H1 (cell line): ENCODE data around the gene ADAMTS14. TPM values are rescaled to one million over a fixed set of nuclear protein-coding genes. Genes with fewer than 3 reads are reported as not detected.

ENCODE experiments used
- CTCF ChIA-PET: fragments of 300-600 bp; sonication (Branson Sonifier 250); formaldehyde crosslinking; loops from one replicate; lab custom pipeline; 2021; ENCODE audit not compliant: partially characterized antibody; lab: Charles Lee
- POLR2A ChIA-PET: fragments of 300-600 bp; sonication (Branson Sonifier 250); formaldehyde crosslinking; loops from one replicate; lab custom pipeline; 2021; ENCODE audit warnings: inconsistent platforms; ENCODE audit not compliant: partially characterized antibody; lab: Charles Lee
- DNase-seq, 2 experiments: peaks; one replicate each; pipeline versions ENCODE4 v3.0.0 to v3.0.0-alpha.2; 2010 to 2022; ENCODE audit warnings: low spot score in 2 of 2, low read depth in 1 of 2, mixed read lengths in 1 of 2
- FAIRE-seq: peaks from 2 replicates; lab custom pipeline; 2011; peaks lifted over from hg19 to GRCh38; lab: Jason Lieb, UNC
- H2AFZ ChIP-seq: 2 replicates; pipeline ENCODE4 v1.8.1; 2012; ENCODE audit warnings: low read length, inconsistent platforms
- H2AK5ac ChIP-seq: 2 replicates; pipeline ENCODE4 v1.6.1; 2013; ENCODE audit warnings: low read depth, low read length
- H2BK120ac ChIP-seq: replicated peaks from 2 replicates; pipeline ENCODE3; 2013; ENCODE audit warnings: low read depth, low read length, inconsistent platforms
- H2BK12ac ChIP-seq: 2 replicates; pipeline ENCODE4 v1.6.1; 2013; ENCODE audit warnings: low read depth, low read length
- H2BK15ac ChIP-seq: 2 replicates; pipeline ENCODE4 v1.6.1; 2013; ENCODE audit warnings: low read length
- H2BK20ac ChIP-seq: 2 replicates; pipeline ENCODE4 v1.6.1; 2013; ENCODE audit warnings: low read length
- H2BK5ac ChIP-seq: 2 replicates; pipeline ENCODE4 v1.6.1; 2013; ENCODE audit warnings: low read depth, low read length
- H3K14ac ChIP-seq: 2 replicates; pipeline ENCODE4 v1.6.1; 2013; ENCODE audit warnings: inconsistent platforms; ENCODE audit not compliant: insufficient read length
- H3K18ac ChIP-seq: 2 replicates; pipeline ENCODE4 v1.6.1; 2013; ENCODE audit warnings: low read length; ENCODE audit errors: extremely low read depth
- H3K23ac ChIP-seq: 2 replicates; pipeline ENCODE4 v1.6.1; 2013; ENCODE audit warnings: inconsistent platforms; ENCODE audit not compliant: insufficient read length
- H3K23me2 ChIP-seq: 2 replicates; pipeline ENCODE4 v1.6.1; 2013; ENCODE audit warnings: low read depth, low read length
- H3K27ac ChIP-seq: 2 replicates; pipeline ENCODE4 v1.6.1; 2011; ENCODE audit warnings: low read depth, low read length, inconsistent platforms
- H3K27me3 ChIP-seq, 4 experiments: replicated peaks in 1 of 4; 1 replicate in 1 of 4; 2 replicates in 3 of 4; pipeline versions ENCODE4 v1.6.1 to v1.8.1; 2011 to 2013; ENCODE audit warnings: low read length in 3 of 4, mild to moderate bottlenecking in 3 of 4, inconsistent platforms in 2 of 4, mixed read lengths in 2 of 4, moderate library complexity in 1 of 4; ENCODE audit not compliant: control insufficient read depth in 3 of 4, insufficient read depth in 3 of 4; ENCODE audit errors: extremely low read depth in 1 of 4
- H3K36me3 ChIP-seq, 4 experiments: 2 replicates each; pipeline versions ENCODE4 v1.6.1 to v1.8.1; 2011 to 2013; ENCODE audit warnings: mild to moderate bottlenecking in 4 of 4, low read length in 3 of 4, moderate library complexity in 2 of 4, control low read depth in 1 of 4, inconsistent platforms in 1 of 4; ENCODE audit not compliant: insufficient read depth in 4 of 4, control insufficient read depth in 2 of 4
- H3K4ac ChIP-seq: replicated peaks from 2 replicates; pipeline ENCODE3; 2013; ENCODE audit warnings: low read length, low read depth, mixed read lengths, inconsistent platforms; ENCODE audit not compliant: insufficient read length
- H3K4me1 ChIP-seq, 4 experiments: replicated peaks in 1 of 4; 1 replicate in 1 of 4; 2 replicates in 3 of 4; pipeline versions ENCODE4 v1.6.1 to v1.8.1; 2011 to 2013; ENCODE audit warnings: low read length in 3 of 4, inconsistent platforms in 2 of 4, mixed read lengths in 1 of 4; ENCODE audit not compliant: insufficient read depth in 4 of 4, control insufficient read depth in 3 of 4
- H3K4me2 ChIP-seq, 2 experiments: 2 replicates each; pipeline versions ENCODE4 v1.6.1 to v1.8.1; 2011 to 2013; ENCODE audit warnings: low read depth in 2 of 2, low read length in 2 of 2, control low read depth in 1 of 2, inconsistent platforms in 1 of 2, mild to moderate bottlenecking in 1 of 2; ENCODE audit not compliant: insufficient read depth in 1 of 2
- H3K4me3 ChIP-seq, 4 experiments: fragments of 200-600, 300-600 bp in 1 of 4; sonication (generic), shearing (Covaris generic), sonication (Bioruptor Twin) in 1 of 4; 2 replicates each; pipeline versions ENCODE4 v1.5.1 to v1.8.1; 2011 to 2016; ENCODE audit warnings: low read length in 4 of 4, low read depth in 3 of 4, control low read depth in 2 of 4, inconsistent platforms in 2 of 4, mild to moderate bottlenecking in 2 of 4, mixed read lengths in 1 of 4, moderate library complexity in 1 of 4; ENCODE audit not compliant: insufficient read depth in 2 of 4; ENCODE audit errors: extremely low read depth in 1 of 4
- H3K56ac ChIP-seq: replicated peaks from 2 replicates; pipeline ENCODE3; 2013; ENCODE audit warnings: low read depth, mild to moderate bottlenecking, mixed read lengths, low read length, inconsistent platforms; ENCODE audit not compliant: insufficient read length
- H3K79me1 ChIP-seq: 2 replicates; pipeline ENCODE4 v1.6.1; 2013; ENCODE audit warnings: low read depth, low read length, control low read depth
- H3K79me2 ChIP-seq, 2 experiments: 2 replicates each; pipeline versions ENCODE4 v1.6.1 to v1.8.1; 2012 to 2013; ENCODE audit warnings: low read length in 2 of 2, mild to moderate bottlenecking in 2 of 2, inconsistent platforms in 1 of 2; ENCODE audit not compliant: insufficient read depth in 2 of 2, control insufficient read depth in 1 of 2
- H3K9ac ChIP-seq, 4 experiments: replicated peaks in 1 of 4; 1 replicate in 1 of 4; 2 replicates in 3 of 4; pipeline versions ENCODE4 v1.6.1 to v1.8.1; 2011 to 2013; ENCODE audit warnings: low read depth in 3 of 4, low read length in 3 of 4, control low read depth in 2 of 4, mild to moderate bottlenecking in 2 of 4, moderate library complexity in 2 of 4, inconsistent platforms in 1 of 4; ENCODE audit errors: extremely low read depth in 1 of 4
- H3K9me3 ChIP-seq, 2 experiments: 2 replicates each; pipeline versions ENCODE4 v1.6.1 to v1.8.1; 2012 to 2013; ENCODE audit warnings: mild to moderate bottlenecking in 2 of 2, moderate library complexity in 2 of 2, control low read depth in 1 of 2, inconsistent platforms in 1 of 2, low read depth in 1 of 2, low read length in 1 of 2, mixed read lengths in 1 of 2; ENCODE audit not compliant: insufficient read depth in 2 of 2
- H4K20me1 ChIP-seq, 2 experiments: replicated peaks in 1 of 2; 2 replicates each; pipeline versions ENCODE3 to v1.8.1; 2011 to 2013; ENCODE audit warnings: inconsistent platforms in 2 of 2, low read length in 2 of 2, mild to moderate bottlenecking in 1 of 2; ENCODE audit not compliant: insufficient read depth in 2 of 2, control insufficient read depth in 1 of 2
- H4K5ac ChIP-seq: 2 replicates; pipeline ENCODE4 v1.6.1; 2013; ENCODE audit warnings: low read length, low read depth, mixed read lengths, inconsistent platforms; ENCODE audit not compliant: insufficient read length
- H4K8ac ChIP-seq: 2 replicates; pipeline ENCODE4 v1.8.0; 2013; ENCODE audit warnings: mild to moderate bottlenecking, moderate library complexity, low read length, inconsistent platforms; ENCODE audit not compliant: insufficient read depth; ENCODE audit errors: extremely low read depth
- H4K91ac ChIP-seq: replicated peaks from 2 replicates; pipeline ENCODE3; 2013; ENCODE audit warnings: low read length, mixed read lengths, inconsistent platforms; ENCODE audit not compliant: insufficient read length
- ASH2L ChIP-seq: fragments of 200-600, 300-600 bp; sonication (generic); IDR thresholded peaks from one replicate; pipeline ENCODE4 v1.7.1; 2017; ENCODE audit warnings: low read length
- CEBPB ChIP-seq: IDR thresholded peaks from 2 replicates; pipeline ENCODE4 v1.6.1; 2012; ENCODE audit warnings: low read depth, low read length
- CHD2 ChIP-seq: IDR thresholded peaks from 2 replicates; pipeline ENCODE4 v1.6.1; 2012; ENCODE audit warnings: low read length, improper control_type of control experiment
- FOSL1 ChIP-seq: IDR thresholded peaks from 2 replicates; pipeline ENCODE4 v1.6.1; 2011; ENCODE audit warnings: mild to moderate bottlenecking, low read depth, low read length, moderate library complexity; ENCODE audit not compliant: insufficient read depth
- GTF2F1 ChIP-seq: IDR thresholded peaks from 2 replicates; pipeline ENCODE4 v1.6.1; 2012; ENCODE audit warnings: low read depth, low read length, improper control_type of control experiment, borderline replicate concordance
- JUN ChIP-seq: IDR thresholded peaks from 2 replicates; pipeline ENCODE4 v1.6.1; 2011; ENCODE audit warnings: low read depth, mild to moderate bottlenecking, improper control_type of control experiment, low read length
- KDM1A ChIP-seq: fragments of 200-600, 300-600 bp; sonication (generic); IDR thresholded peaks from 2 replicates; pipeline ENCODE4 v1.7.1; 2016; ENCODE audit warnings: mild to moderate bottlenecking, low read length, borderline replicate concordance
- KDM4A ChIP-seq: IDR thresholded peaks from one replicate; pipeline ENCODE4 v1.7.1; 2012; ENCODE audit warnings: low read depth, mild to moderate bottlenecking, moderate library complexity, low read length, inconsistent platforms; ENCODE audit not compliant: severe bottlenecking
- MAFK ChIP-seq: IDR thresholded peaks from 2 replicates; pipeline ENCODE4 v1.6.1; 2012; ENCODE audit warnings: low read depth, mild to moderate bottlenecking, improper control_type of control experiment, low read length
- NANOG ChIP-seq: IDR thresholded peaks from 2 replicates; pipeline ENCODE4 v1.6.1; 2011; ENCODE audit warnings: low read length, low read depth, mild to moderate bottlenecking, inconsistent platforms; ENCODE audit not compliant: insufficient read depth, poor library complexity, severe bottlenecking
- PHF8 ChIP-seq: fragments of 200-600 bp; sonication (generic); conservative IDR thresholded peaks from 2 replicates; pipeline ENCODE4 v1.7.1; 2012; ENCODE audit warnings: low read depth, mild to moderate bottlenecking, inconsistent platforms, low read length, moderate library complexity
- POLR2AphosphoS5 ChIP-seq: IDR thresholded peaks from 2 replicates; pipeline ENCODE4 v1.6.1; 2011; ENCODE audit warnings: low read depth, low read length
- RNF2 ChIP-seq: fragments of 200-900, 300-1000 bp; sonication (generic); IDR thresholded peaks from 2 replicates; pipeline ENCODE4 v1.7.1; 2016; ENCODE audit warnings: borderline replicate concordance, low read depth, mild to moderate bottlenecking, antibody characterized with exemption, low read length; ENCODE audit not compliant: poor library complexity, severe bottlenecking; ENCODE audit errors: missing control alignments
- TAF7 ChIP-seq: optimal IDR thresholded peaks from 2 replicates; pipeline ENCODE3; 2011; ENCODE audit warnings: low read depth, mild to moderate bottlenecking, inconsistent platforms, low read length, moderate library complexity, borderline replicate concordance
- YY1 ChIP-seq: IDR thresholded peaks from 2 replicates; pipeline ENCODE4 v1.6.1; 2011; ENCODE audit warnings: low read depth, mild to moderate bottlenecking, low read length
- WGBS, 2 experiments: shearing (Covaris generic) in 1 of 2; methylation state at CpG; one replicate each; pipeline versions ENCODE4 v1.1.6 to v1.1.7; 2013 to 2015; ENCODE audit warnings: low lambda C conversion rate in 2 of 2, mixed read lengths in 2 of 2, inconsistent platforms in 1 of 2, low coverage in 1 of 2, missing lambda C conversion rate in 1 of 2; ENCODE audit not compliant: insufficient replicate concordance in 2 of 2, insufficient coverage in 1 of 2, insufficient read length in 1 of 2; ENCODE audit errors: extremely low coverage in 1 of 2, missing lambda C conversion rate in 1 of 2; 5-methylcytosine and 5-hydroxymethylcytosine counted together
- polyA plus RNA-seq, 7 experiments: library from polyadenylated mRNA; depleted of rRNA in 3 of 7; stranded (reverse) in 5 of 7; unstranded in 2 of 7; fragments of >200 nt in 5 of 7; fragments of 200-250 nt in 2 of 7; gene quantifications; 1 replicate in 5 of 7; 2 replicates in 1 of 7; 4 replicates in 1 of 7; pipeline versions ENCODE4 v1.2.1 to v1.2.3, GENCODE V29; 2011 to 2013; ENCODE audit warnings: missing spikeins in 2 of 7, mixed read lengths in 2 of 7
- total RNA-seq: library from RNA; stranded (reverse); fragmentation: NEBNext Ultra II Directional; extraction: Animal tissue kit (Norgen Biotek cat#: 25700); gene quantifications from 2 replicates; pipeline ENCODE4 v1.2.1, GENCODE V29; 2021

The ADAMTS14 gene
- total and polyA plus RNA-seq, 2 of the 8 experiments (the other 6 are each of a cell fraction or from before 2014, with no cell fraction given): 2.0 to 2.3 TPM

DNA sequence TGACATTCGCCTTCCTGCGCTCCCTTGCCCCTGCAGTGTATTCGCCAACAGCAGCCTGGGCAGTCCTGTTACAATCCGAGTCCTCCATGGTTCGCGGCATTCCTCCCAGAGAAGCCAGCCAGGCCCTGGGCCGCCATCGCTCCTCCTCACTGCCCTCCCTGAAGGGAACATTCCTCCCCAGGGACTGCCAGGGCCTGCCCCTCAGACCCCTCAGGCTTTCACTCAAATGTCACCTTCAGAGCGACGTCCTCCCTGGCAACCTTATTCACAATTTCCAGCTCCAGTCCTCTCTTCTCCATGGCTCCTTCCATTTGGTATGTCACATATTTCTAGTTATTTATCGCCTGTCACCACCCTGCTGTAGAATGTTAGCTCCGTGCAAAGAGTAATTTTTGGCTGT, 17.4 kb downstream of the ADAMTS14 start:
- Histone ChIP-seq H3K79me2 (no peaks in the 10 kb centered on the region), H2AK5ac (no peak overlapping the region), H4K91ac (no peak overlapping the region), H2BK120ac (no peak overlapping the region), H3K56ac (no peak overlapping the region), H3K4me2 (no peak overlapping the region), H3K9me3 (peaks cover 0 to 2% of the 10 kb centered on the region in 2 experiments; a peak in 1 of 4 replicates), H3K4me1 (peaks cover 1 to 11% (median 7%) of the 10 kb centered on the region in 4 experiments), H3K23ac (no peak overlapping the region), H3K79me1 (no peaks in the 10 kb centered on the region), H3K27me3 (no peaks in the 10 kb centered on the region; a peak in 1 of 7 replicates), H3K9ac (no peak overlapping the region), H3K4ac (no peak overlapping the region), H3K4me3 (no peak overlapping the region), H2BK5ac (no peak overlapping the region), H2BK15ac (no peak overlapping the region), H4K8ac (no peak overlapping the region), H2AFZ (no peak overlapping the region), H2BK20ac (no peak overlapping the region), H4K20me1 (no peaks in the 10 kb centered on the region), H4K5ac (no peak overlapping the region), H3K23me2 (no peaks in the 10 kb centered on the region; the same call in 1 of the 2 replicates), H3K14ac (no peak overlapping the region), H3K27ac (no peak overlapping the region), H3K18ac (no peak overlapping the region), H3K36me3 (no peaks in the 10 kb centered on the region; a peak in 1 of 8 replicates), H2BK12ac (no peak overlapping the region)
- ChIA-PET CTCF (no interaction called here), POLR2A (no interaction called here)
- 87% methylated on average over 12 of the region's 12 CpGs; no CpG with 5 or more reads in 1 of the 2 experiments for WGBS, 2 experiments
- FAIRE-seq (no peak), DNase-seq (no peak)
- TF ChIP-seq KDM1A (no peak), GTF2F1 (no peak), CHD2 (no peak), ASH2L (no peak), MAFK (no peak), FOSL1 (no peak), PHF8 (no peak), NANOG (no peak), TAF7 (no peak), JUN (no peak), YY1 (no peak), CEBPB (no peak), RNF2 (no peak), POLR2AphosphoS5 (no peak), KDM4A (no peak)
